CD4-positive, alpha-beta T cell treated with Interleukin-12 subunit alpha and Interleukin-12 subunit beta, for 1 hour (primary cell): ENCODE data around the gene NTM.

Experiments
- DNase-seq: peaks from one replicate; pipeline ENCODE4 v3.0.0-alpha.2; 2020

The NTM gene

GRCh38 chr11:131572423-131572822 is 202.0 kb downstream of the NTM start:
- DNase-seq: no peak

- no peak for DNase-seq
Observed at GRCh38 chr11:131579932-131580387, 209.5 kb downstream of the NTM start.

- DNase-seq: no peak
Observed at GRCh38 chr11:131580476-131580875, 210.1 kb downstream of the NTM start.

- DNase-seq: no peak
Observed at GRCh38 chr11:131581046-131581445, 210.6 kb downstream of the NTM start.

GRCh38 chr11:131582021-131582525 is 211.7 kb downstream of the NTM start:
- DNase-seq: no peak

GRCh38 chr11:131583421-131583820 is 213.0 kb downstream of the NTM start:
- no peak for DNase-seq

GRCh38 chr11:131583938-131584337 is 213.5 kb downstream of the NTM start:
- no peak for DNase-seq

GRCh38 chr11:131584785-131585592 is 214.6 kb downstream of the NTM start:
- no peak for DNase-seq

- no peak for DNase-seq
Observed at GRCh38 chr11:131588057-131588456, 217.6 kb downstream of the NTM start.

GRCh38 chr11:131591051-131591461 is 220.6 kb downstream of the NTM start:
- no peak for DNase-seq

- DNase-seq: no peak
Observed at GRCh38 chr11:131592152-131592551, 221.7 kb downstream of the NTM start.

- no peak for DNase-seq
Observed at GRCh38 chr11:131592734-131593133, 222.3 kb downstream of the NTM start.

GRCh38 chr11:131593301-131593700 is 222.9 kb downstream of the NTM start:
- DNase-seq: no peak

- no peak for DNase-seq
Observed at GRCh38 chr11:131595797-131596196, 225.4 kb downstream of the NTM start.

- no peak for DNase-seq
Observed at GRCh38 chr11:131597890-131598289, 227.5 kb downstream of the NTM start.

- DNase-seq: no peak
Observed at GRCh38 chr11:131598305-131598704, 227.9 kb downstream of the NTM start.

GRCh38 chr11:131599285-131599684 is 228.9 kb downstream of the NTM start:
- no peak for DNase-seq

GRCh38 chr11:131600628-131601027 is 230.2 kb downstream of the NTM start:
- DNase-seq: no peak

GRCh38 chr11:131601586-131601985 is 231.2 kb downstream of the NTM start:
- DNase-seq: no peak

GRCh38 chr11:131602431-131602830 is 232.0 kb downstream of the NTM start:
- no peak for DNase-seq

GRCh38 chr11:131606811-131607335 is 236.5 kb downstream of the NTM start:
- DNase-seq: no peak

GRCh38 chr11:131609337-131609736 is 238.9 kb downstream of the NTM start:
- DNase-seq: no peak

- no peak for DNase-seq
Observed at GRCh38 chr11:131609921-131610320, 239.5 kb downstream of the NTM start.

- no peak for DNase-seq
Observed at GRCh38 chr11:131611322-131611721, 240.9 kb downstream of the NTM start.

GRCh38 chr11:131612533-131612932 is 242.1 kb downstream of the NTM start:
- no peak for DNase-seq
